HG03280 (cell line): ENCODE data around the gene ETV7.
"Not testable (repeated sequence)": the region's sequence is repeated elsewhere in the genome, so short reads cannot be mapped to it uniquely, and the experiment has no call there.

Experiments
- ATAC-seq: cut with Tn5 transposase; IDR thresholded peaks from one replicate; pipeline ENCODE4 v1.9.1; 2021; ENCODE audit warnings: mild to moderate bottlenecking, moderate library complexity; ENCODE audit not compliant: unreplicated experiment

Gene ETV7

GRCh38 chr6:36387440-36388303 is at the start of gene ETV7:
ETV7 (minus strand) TSS chr6:36387669; CDS start chr6:36387541, 128 bp downstream.
- ATAC-seq = no peak

GRCh38 chr6:36436466-36436865 is 49.0 kb upstream of the ETV7 start:
- no peak for ATAC-seq

- no peak for ATAC-seq
Measured at GRCh38 chr6:36432151-36432671, 44.7 kb upstream of the ETV7 start.

- ATAC-seq = no peak
Measured at GRCh38 chr6:36431197-36431596, 43.7 kb upstream of the ETV7 start.

- no peak for ATAC-seq
Measured at GRCh38 chr6:36430351-36430750, 42.9 kb upstream of the ETV7 start.

- no peak for ATAC-seq
Measured at GRCh38 chr6:36428911-36429310, 41.4 kb upstream of the ETV7 start.

GRCh38 chr6:36426622-36427021 is 39.2 kb upstream of the ETV7 start:
- ATAC-seq = no peak

GRCh38 chr6:36423101-36423824 is 35.8 kb upstream of the ETV7 start:
- peak; percentile 95 for ATAC-seq

GRCh38 chr6:36422714-36423100 is 35.2 kb upstream of the ETV7 start:
- ATAC-seq = no peak

- no peak for ATAC-seq
Measured at GRCh38 chr6:36419310-36419709, 31.8 kb upstream of the ETV7 start.

GRCh38 chr6:36418558-36418957 is 31.1 kb upstream of the ETV7 start:
- ATAC-seq = no peak

- no peak for ATAC-seq
Measured at GRCh38 chr6:36414481-36414880, 27.0 kb upstream of the ETV7 start.

GRCh38 chr6:36413489-36414480 is 26.3 kb upstream of the ETV7 start:
- no peak for ATAC-seq

- not testable (repeated sequence) for ATAC-seq
Measured at GRCh38 chr6:36409718-36410117, 22.2 kb upstream of the ETV7 start.

GRCh38 chr6:36404164-36404563 is 16.7 kb upstream of the ETV7 start:
- ATAC-seq = no peak

GRCh38 chr6:36402481-36402880 is 15.0 kb upstream of the ETV7 start:
- ATAC-seq = no peak

GRCh38 chr6:36399970-36400369 is 12.5 kb upstream of the ETV7 start:
- ATAC-seq = no peak

- ATAC-seq = no peak
Measured at GRCh38 chr6:36392621-36393020, 5.2 kb upstream of the ETV7 start.

- no peak for ATAC-seq
Measured at GRCh38 chr6:36389353-36389752, 1.9 kb upstream of the ETV7 start.

GRCh38 chr6:36386495-36387439 is 702 bp downstream of the ETV7 start:
- no peak for ATAC-seq
